Muscle of arm (tissue), 12 donors: ENCODE measurements around the gene CCDC91. TPM values are rescaled to one million over a fixed set of nuclear protein-coding genes. Genes with fewer than 3 reads are reported as not detected.
"Not testable (repeated sequence)": the region's sequence is repeated elsewhere in the genome, so short reads cannot be mapped to it uniquely, and the experiment has no call there.

Experiments used
- DNase-seq: peaks from one replicate; pipeline ENCODE4 v3.0.0-alpha.2; 2013
- polyA plus RNA-seq, 12 donors: library from polyadenylated mRNA; unstranded; fragments of 120-200 nt; gene quantifications; one replicate each; pipeline ENCODE4 v1.2.1, GENCODE V29; 2013; ENCODE audit not compliant: insufficient read length in 12 of 12

CCDC91 gene
- polyA plus RNA-seq, 12 donors: 21.4 to 52.1 (median 24.4) TPM; not detected in 1

GRCh38 chr12:28286352-28286751 lies 96.1 kb downstream of the CCDC91 start:
- DNase-seq: no peak

- DNase-seq: no peak
Measured at GRCh38 chr12:28290262-28290661, 100.0 kb downstream of the CCDC91 start.

GRCh38 chr12:28292699-28293098 lies 102.4 kb downstream of the CCDC91 start:
- DNase-seq: no peak

DNA sequence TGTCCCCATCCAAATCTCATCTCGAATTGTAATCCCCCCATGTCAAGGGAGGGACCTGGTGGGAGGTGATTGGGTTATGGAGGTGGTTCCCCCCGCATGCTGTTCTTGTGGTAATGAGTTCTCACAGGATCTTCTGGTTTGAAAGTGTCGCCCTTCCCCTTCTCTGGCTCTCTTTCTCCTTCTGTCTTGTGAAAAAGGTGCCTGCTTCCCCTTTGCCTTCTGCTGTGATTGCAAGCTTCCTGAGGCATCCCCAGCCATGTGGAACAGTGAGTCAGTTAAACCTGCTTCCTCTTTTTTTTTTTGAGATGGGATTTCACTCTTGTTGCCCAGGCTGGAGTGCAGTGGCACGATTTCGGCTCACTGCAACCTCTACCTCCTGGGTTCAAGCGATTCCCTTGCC lies 104.0 kb downstream of the CCDC91 start:
- no peak for DNase-seq

GRCh38 chr12:28296287-28296686 lies 106.0 kb downstream of the CCDC91 start:
- no peak for DNase-seq

- DNase-seq: no peak
Measured at GRCh38 chr12:28303192-28303591, 112.9 kb downstream of the CCDC91 start.

DNA sequence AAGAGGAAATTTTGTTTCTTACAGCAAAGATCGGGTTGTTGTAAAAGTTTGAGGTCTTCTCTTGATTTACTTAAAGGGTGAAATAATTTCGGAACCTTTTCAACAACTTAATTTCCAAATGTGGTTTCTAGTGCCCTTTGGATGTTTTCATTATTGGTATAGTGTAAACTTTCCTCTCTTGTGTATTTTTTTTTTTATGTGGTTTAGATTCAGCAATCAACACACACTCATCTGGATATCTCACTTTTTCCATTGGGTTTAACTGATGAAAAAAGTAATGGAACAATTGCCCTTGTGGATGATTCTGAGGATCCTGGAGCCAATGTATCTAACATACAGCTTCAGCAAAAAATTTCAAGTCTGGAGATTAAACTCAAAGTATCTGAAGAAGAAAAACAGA lies 116.3 kb downstream of the CCDC91 start:
- no peak for DNase-seq

DNA sequence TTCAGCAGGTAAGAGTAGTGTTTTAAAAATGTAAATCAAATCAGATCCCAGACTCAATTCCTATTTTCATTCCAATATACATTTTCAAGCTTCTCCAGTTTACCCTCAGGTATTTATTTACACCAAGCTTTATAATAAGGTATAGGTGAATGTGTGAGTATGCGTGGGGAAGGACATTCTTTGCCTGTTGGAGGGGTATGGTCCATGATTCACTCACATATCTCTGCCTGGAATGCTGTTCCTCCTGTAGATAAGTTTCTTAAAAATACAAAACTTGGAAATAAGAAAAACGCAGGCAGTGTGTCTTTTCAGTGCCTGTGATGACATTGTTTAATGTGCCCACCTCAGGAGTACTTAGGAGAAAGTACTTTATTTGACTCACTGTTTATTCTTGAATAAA lies 118.6 kb downstream of the CCDC91 start:
- DNase-seq: no peak

DNA sequence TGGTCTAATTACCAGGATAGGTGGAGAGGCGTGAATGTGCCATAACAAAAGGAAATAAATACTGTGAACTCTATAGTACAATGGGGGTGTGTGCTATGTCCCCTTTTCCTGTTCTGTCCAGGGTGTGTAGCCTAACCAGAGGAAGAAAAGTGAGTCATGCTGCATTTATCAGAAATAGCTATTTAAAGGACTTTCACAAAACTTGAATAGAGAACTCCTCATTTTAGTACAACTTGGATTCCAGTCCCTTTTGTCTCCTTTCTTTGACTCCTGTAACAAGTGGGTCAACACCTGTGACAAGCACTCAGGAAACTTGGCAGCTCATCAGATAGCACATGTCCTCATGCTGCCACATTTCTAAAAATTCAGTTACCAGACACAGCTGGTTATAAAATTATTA lies 123.4 kb downstream of the CCDC91 start:
- DNase-seq: peak; percentile 15

- no peak for DNase-seq
Measured at GRCh38 chr12:28316049-28316448, 125.8 kb downstream of the CCDC91 start.

GRCh38 chr12:28318273-28318672 lies 128.0 kb downstream of the CCDC91 start:
- DNase-seq: no peak

DNA sequence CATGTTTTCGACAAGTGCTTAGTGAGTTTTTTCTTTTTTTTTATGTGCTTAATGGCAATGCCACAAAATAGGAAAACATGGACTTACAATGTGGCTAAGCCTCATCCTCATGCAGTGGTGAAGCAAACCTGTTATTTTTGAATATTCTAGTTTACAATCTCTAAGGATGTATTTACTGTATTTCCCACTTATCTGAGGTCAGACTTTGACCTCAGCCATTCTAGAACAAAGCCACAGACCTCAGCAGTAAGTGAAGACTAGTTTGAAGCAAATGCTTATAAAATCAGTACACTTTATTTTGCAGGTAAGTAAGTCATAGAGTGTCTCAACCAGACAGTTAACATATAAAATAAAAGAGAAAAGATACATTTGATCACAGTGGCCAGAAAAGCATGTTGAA lies 130.1 kb downstream of the CCDC91 start:
- DNase-seq: no peak

DNA sequence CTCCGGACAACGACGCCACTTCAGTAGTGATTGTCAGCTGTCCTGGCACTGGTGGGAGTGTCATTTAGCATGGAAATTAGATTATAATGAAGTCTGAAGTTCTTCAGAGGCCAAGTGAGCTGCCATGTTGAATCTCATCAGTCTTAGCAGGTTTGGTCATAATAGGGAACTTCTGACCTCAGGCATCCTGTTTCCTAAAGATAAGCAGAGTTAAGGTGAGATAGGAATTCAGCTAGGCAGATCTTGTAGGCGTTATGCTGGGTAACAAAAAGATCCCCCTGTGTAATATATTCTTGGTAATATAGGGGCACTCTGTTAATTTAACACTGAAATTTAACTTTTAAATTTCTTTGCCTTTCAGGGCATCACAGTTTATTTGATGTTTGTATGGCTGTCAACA lies 137.5 kb downstream of the CCDC91 start:
- no peak for DNase-seq

- no peak for DNase-seq
Measured at GRCh38 chr12:28328967-28329366, 138.7 kb downstream of the CCDC91 start.

DNA sequence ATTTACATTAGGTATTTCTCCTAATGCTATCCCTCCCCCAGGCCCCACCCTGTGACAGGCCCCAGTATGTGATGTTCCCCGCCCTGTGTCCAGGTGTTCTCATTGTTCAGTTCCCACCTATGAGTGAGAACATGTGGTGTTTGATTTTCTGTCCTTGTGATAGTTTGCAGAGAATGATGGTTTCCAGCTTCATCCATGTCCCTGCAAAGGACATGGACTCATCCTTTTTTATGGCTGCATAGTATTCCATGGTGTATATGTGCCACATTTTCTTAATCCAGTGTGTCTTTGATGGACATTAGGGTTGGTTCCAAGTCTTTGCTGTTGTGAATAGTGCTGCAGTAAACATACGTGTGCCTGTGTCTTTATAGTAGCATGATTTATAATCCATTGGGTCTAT lies 139.5 kb downstream of the CCDC91 start:
- not testable (repeated sequence) for DNase-seq

DNA sequence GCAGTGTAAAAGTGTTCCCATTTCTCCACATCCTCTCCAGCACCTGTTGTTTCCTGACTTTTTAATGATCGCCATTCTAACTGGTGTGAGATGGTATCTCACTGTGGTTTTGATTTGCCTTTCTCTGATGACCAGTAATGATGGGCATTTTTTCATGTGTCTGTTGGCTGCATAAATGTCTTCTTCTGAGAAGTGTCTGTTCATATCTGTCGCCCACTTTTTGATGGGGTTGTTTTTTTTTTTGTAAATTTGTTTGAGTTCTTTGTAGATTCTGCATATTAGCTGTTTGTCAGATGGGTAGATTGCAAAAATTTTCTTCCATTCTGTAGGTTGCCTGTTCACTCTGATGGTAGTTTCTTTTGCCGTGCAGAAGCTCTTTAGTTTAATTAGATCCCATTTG lies 140.0 kb downstream of the CCDC91 start:
- DNase-seq: not testable (repeated sequence)

- DNase-seq: peak; percentile 13
Measured at GRCh38 chr12:28331130-28331529, 140.9 kb downstream of the CCDC91 start.

- no peak for DNase-seq
Measured at GRCh38 chr12:28340261-28341045, 150.2 kb downstream of the CCDC91 start.

DNA sequence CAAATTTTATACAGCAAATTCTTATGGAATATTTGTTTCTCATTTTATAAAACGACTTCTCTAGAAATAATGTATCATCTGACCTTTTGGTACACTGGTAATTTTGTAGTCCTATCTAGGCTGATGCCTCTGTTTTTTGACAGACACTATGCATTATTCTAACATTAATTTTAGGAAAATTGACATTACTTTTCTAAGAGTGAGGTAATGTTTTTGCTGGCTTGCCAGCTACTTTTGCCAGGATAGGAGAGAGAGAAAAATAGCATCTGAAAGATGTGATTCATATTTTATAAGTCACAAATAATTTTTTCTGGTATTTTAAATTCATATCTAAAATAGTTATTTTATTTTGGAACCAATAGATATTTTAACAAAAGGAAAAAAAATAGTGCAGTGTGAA lies 153.5 kb downstream of the CCDC91 start:
- DNase-seq: peak; percentile 10

- DNase-seq: no peak
Measured at GRCh38 chr12:28346567-28346966, 156.3 kb downstream of the CCDC91 start.

GRCh38 chr12:28349196-28349595 lies 158.9 kb downstream of the CCDC91 start:
- no peak for DNase-seq

- no peak for DNase-seq
Measured at GRCh38 chr12:28350502-28350901, 160.2 kb downstream of the CCDC91 start.

- DNase-seq: no peak
Measured at GRCh38 chr12:28351414-28351813, 161.2 kb downstream of the CCDC91 start.

- no peak for DNase-seq
Measured at GRCh38 chr12:28355161-28355560, 164.9 kb downstream of the CCDC91 start.
